Measurements from ENCODE around the gene LCN12. TPM values are rescaled to one million over a fixed set of nuclear protein-coding genes. Genes with fewer than 3 reads are reported as not detected.

LCN12 gene
- polyA plus RNA-seq, 4 donors, result 2.2 to 88.7 (median 3.4) TPM; not detected in 1

DNA sequence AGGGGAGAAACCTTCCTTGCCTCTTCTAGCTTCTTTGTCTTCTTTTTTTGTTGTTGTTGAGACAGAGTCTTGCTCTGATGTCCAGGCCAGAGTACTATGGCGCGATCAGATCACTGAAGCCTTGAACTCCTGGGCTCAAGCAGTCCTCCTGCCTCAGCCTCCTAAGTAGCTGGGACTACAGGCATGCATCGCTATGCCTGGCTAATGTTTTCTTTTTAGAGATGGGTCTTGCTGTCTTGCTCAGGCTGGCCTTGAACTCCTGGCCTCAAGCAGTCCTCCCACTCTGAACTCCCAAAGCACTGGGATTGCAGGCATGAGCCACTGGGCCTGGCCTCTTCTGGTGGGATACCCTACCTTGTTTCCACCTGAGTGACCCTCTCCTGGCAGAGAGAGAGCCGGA lies 36.8 kb downstream of the LCN12 start:
- peaks cover 0 to 20% (median 2%) of the 10 kb centered on the region in 3 donors for H3K4me1 ChIP-seq (ENCODE audit: control insufficient read depth in 3 of 3, insufficient read depth in 2 of 3, low read depth in 1 of 3, low read length in 2 of 3)
- H3K36me3 ChIP-seq (ENCODE audit: control insufficient read depth in 3 of 3, insufficient read depth in 2 of 3, low read depth in 1 of 3, low read length in 3 of 3), result peaks cover 0 to 6% (median 0%) of the 10 kb centered on the region in 3 donors
- WGBS, 3 donors, result 91 to 96% (median 93%) methylated on average over 4 of the region's 4 CpGs
- FAIRE-seq (no peak), DNase-seq (no peak)
- peaks cover 0 to 12% of the 10 kb centered on the region in 2 donors for H3K9me3 ChIP-seq (ENCODE audit: control insufficient read depth in 2 of 2, insufficient read depth in 1 of 2, low read depth in 1 of 2, low read length in 1 of 2)
- H3K27me3 ChIP-seq (ENCODE audit: control insufficient read depth in 3 of 3, insufficient read depth in 3 of 3, low read length in 3 of 3), result peaks cover 3 to 38% (median 6%) of the 10 kb centered on the region in 3 donors
- no peak overlapping the region for H3K4me3 ChIP-seq (ENCODE audit: low read depth in 1 of 3, low read length in 3 of 3)
- no peak overlapping the region for H3K27ac ChIP-seq (ENCODE audit: low read depth in 1 of 3, low read length in 2 of 3)

- no peak for DNase-seq
- no peak overlapping the region for H3K4me3 ChIP-seq (ENCODE audit: low read depth in 1 of 3, low read length in 3 of 3)
- WGBS, 3 donors, result 82 to 83% (median 83%) methylated on average over 10 of the region's 10 CpGs
- H3K36me3 ChIP-seq (ENCODE audit: control insufficient read depth in 3 of 3, insufficient read depth in 2 of 3, low read depth in 1 of 3, low read length in 3 of 3), result peaks cover 0 to 13% (median 0%) of the 10 kb centered on the region in 3 donors
- H3K27ac ChIP-seq (ENCODE audit: low read depth in 1 of 3, low read length in 2 of 3), result no peak overlapping the region
- peaks cover 0 to 36% (median 3%) of the 10 kb centered on the region in 3 donors for H3K27me3 ChIP-seq (ENCODE audit: control insufficient read depth in 3 of 3, insufficient read depth in 3 of 3, low read length in 3 of 3)
- no peak for FAIRE-seq
- H3K4me1 ChIP-seq (ENCODE audit: control insufficient read depth in 3 of 3, insufficient read depth in 2 of 3, low read depth in 1 of 3, low read length in 2 of 3), result peaks cover 2 to 27% (median 3%) of the 10 kb centered on the region in 3 donors
- peaks cover 0 to 12% of the 10 kb centered on the region in 2 donors for H3K9me3 ChIP-seq (ENCODE audit: control insufficient read depth in 2 of 2, insufficient read depth in 1 of 2, low read depth in 1 of 2, low read length in 1 of 2)
These were observed 38.3 kb downstream of the LCN12 start for GRCh38 chr9:136990242-136990911.

DNA sequence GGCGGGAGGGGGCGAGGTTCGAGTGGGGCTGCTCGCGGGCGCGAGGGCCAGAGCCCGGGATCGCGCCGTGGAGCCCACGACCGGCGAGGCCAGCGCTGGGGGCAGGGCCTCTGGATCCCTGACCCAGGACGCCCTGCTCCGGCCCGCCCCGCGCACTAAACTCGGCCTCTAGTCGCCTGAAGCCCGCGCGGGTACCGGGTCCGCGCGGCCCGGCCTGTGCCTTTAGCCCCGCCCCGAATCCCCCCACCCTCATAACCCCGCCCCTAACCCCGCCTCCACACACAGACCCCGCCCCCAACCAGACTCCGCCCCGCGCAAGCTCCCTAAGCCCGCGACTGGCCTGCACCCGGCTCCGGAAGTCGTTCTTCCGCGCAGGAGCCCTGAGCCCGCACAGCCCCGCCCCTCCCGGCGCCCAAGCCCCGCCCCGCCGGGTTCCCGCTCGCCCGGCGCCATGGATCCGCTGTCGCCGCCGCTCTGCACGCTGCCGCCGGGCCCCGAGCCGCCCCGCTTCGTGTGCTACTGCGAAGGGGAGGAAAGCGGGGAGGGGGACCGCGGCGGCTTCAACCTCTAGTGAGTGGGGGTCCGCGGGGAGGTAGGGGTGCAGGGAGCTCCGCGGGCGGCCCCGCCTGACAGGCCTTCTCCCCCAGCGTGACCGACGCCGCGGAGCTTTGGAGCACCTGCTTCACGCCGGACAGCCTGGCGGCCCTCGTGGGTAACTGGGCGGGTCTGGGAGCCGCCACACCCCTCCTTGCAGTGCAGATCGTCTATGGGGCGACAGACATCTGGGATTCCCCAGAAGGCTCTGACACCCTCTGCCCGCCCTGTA lies 40.1 kb downstream of the LCN12 start, which contains the start of gene PAXX:
Gene PAXX (plus strand): TSS at position 430 of the 826 bp plus-strand sequence. CDS start 22 bp downstream, at position 452.
- Histone ChIP-seq H3K4me3 (ENCODE audit: low read depth in 1 of 3, low read length in 3 of 3) (peak within 1 kb of the TSS; percentile 65 to 76 (median 71)), H3K36me3 (ENCODE audit: control insufficient read depth in 3 of 3, insufficient read depth in 2 of 3, low read depth in 1 of 3, low read length in 3 of 3) (peaks cover 0 to 13% (median 0%) of the 10 kb centered on the region in 3 donors), H3K4me1 (ENCODE audit: control insufficient read depth in 3 of 3, insufficient read depth in 2 of 3, low read depth in 1 of 3, low read length in 2 of 3) (peaks cover 2 to 45% (median 11%) of the 10 kb centered on the region in 3 donors), H3K27me3 (ENCODE audit: control insufficient read depth in 3 of 3, insufficient read depth in 3 of 3, low read length in 3 of 3) (peaks cover 0 to 37% (median 0%) of the 10 kb centered on the region in 3 donors), H3K27ac (ENCODE audit: low read depth in 1 of 3, low read length in 2 of 3) (peak within 1 kb of the TSS; percentile 53 to 92 (median 91)), H3K9me3 (ENCODE audit: control insufficient read depth in 2 of 2, insufficient read depth in 1 of 2, low read depth in 1 of 2, low read length in 1 of 2) (peaks cover 0 to 12% of the 10 kb centered on the region in 2 donors)
- WGBS, 3 donors, result 0 to 1% (median 0%) methylated on average over 57 to 92 of the region's 92 CpGs
- no peak for FAIRE-seq
- DNase-seq, result peak; percentile 90 to 94

GRCh38 chr9:136992819-136993369 lies 40.8 kb downstream of the LCN12 start:
- Histone ChIP-seq H3K27ac (ENCODE audit: low read depth in 1 of 3, low read length in 2 of 3) (peak overlapping the region in 2 of 3 donors; percentile 78 to 80), H3K4me3 (ENCODE audit: low read depth in 1 of 3, low read length in 3 of 3) (peak overlapping the region; percentile 65 to 76 (median 71)), H3K27me3 (ENCODE audit: control insufficient read depth in 3 of 3, insufficient read depth in 3 of 3, low read length in 3 of 3) (peaks cover 0 to 40% (median 0%) of the 10 kb centered on the region in 3 donors), H3K4me1 (ENCODE audit: control insufficient read depth in 3 of 3, insufficient read depth in 2 of 3, low read depth in 1 of 3, low read length in 2 of 3) (peaks cover 2 to 48% (median 11%) of the 10 kb centered on the region in 3 donors), H3K36me3 (ENCODE audit: control insufficient read depth in 3 of 3, insufficient read depth in 2 of 3, low read depth in 1 of 3, low read length in 3 of 3) (peaks cover 0 to 13% (median 0%) of the 10 kb centered on the region in 3 donors), H3K9me3 (ENCODE audit: control insufficient read depth in 2 of 2, insufficient read depth in 1 of 2, low read depth in 1 of 2, low read length in 1 of 2) (peaks cover 0 to 12% of the 10 kb centered on the region in 2 donors)
- DNase-seq (no peak), FAIRE-seq (no peak)
- 27 to 40% (median 31%) methylated on average over 18 of the region's 18 CpGs for WGBS, 3 donors

GRCh38 chr9:136994180-136994887 lies 42.3 kb downstream of the LCN12 start:
- H3K27me3 ChIP-seq (ENCODE audit: control insufficient read depth in 3 of 3, insufficient read depth in 3 of 3, low read length in 3 of 3), result peaks cover 0 to 42% (median 0%) of the 10 kb centered on the region in 3 donors
- 51 to 65% (median 64%) methylated on average over 47 to 54 of the region's 54 CpGs for WGBS, 3 donors
- no peak for DNase-seq
- no peak overlapping the region for H3K27ac ChIP-seq (ENCODE audit: low read depth in 1 of 3, low read length in 2 of 3)
- no peak for FAIRE-seq
- peaks cover 2 to 48% (median 11%) of the 10 kb centered on the region in 3 donors for H3K4me1 ChIP-seq (ENCODE audit: control insufficient read depth in 3 of 3, insufficient read depth in 2 of 3, low read depth in 1 of 3, low read length in 2 of 3)
- H3K4me3 ChIP-seq (ENCODE audit: low read depth in 1 of 3, low read length in 3 of 3), result no peak overlapping the region
- peaks cover 0 to 12% of the 10 kb centered on the region in 2 donors for H3K9me3 ChIP-seq (ENCODE audit: control insufficient read depth in 2 of 2, insufficient read depth in 1 of 2, low read depth in 1 of 2, low read length in 1 of 2)
- H3K36me3 ChIP-seq (ENCODE audit: control insufficient read depth in 3 of 3, insufficient read depth in 2 of 3, low read depth in 1 of 3, low read length in 3 of 3), result peaks cover 0 to 13% (median 0%) of the 10 kb centered on the region in 3 donors

GRCh38 chr9:136994888-136995230 lies 42.8 kb downstream of the LCN12 start:
- DNase-seq (peak; percentile 16 to 53), FAIRE-seq (no peak)
- peaks cover 0 to 13% (median 0%) of the 10 kb centered on the region in 3 donors for H3K36me3 ChIP-seq (ENCODE audit: control insufficient read depth in 3 of 3, insufficient read depth in 2 of 3, low read depth in 1 of 3, low read length in 3 of 3)
- 27 to 35% (median 33%) methylated on average over 29 to 40 of the region's 40 CpGs for WGBS, 3 donors
- peaks cover 2 to 48% (median 11%) of the 10 kb centered on the region in 3 donors for H3K4me1 ChIP-seq (ENCODE audit: control insufficient read depth in 3 of 3, insufficient read depth in 2 of 3, low read depth in 1 of 3, low read length in 2 of 3)
- H3K27me3 ChIP-seq (ENCODE audit: control insufficient read depth in 3 of 3, insufficient read depth in 3 of 3, low read length in 3 of 3), result peaks cover 0 to 42% (median 0%) of the 10 kb centered on the region in 3 donors
- H3K9me3 ChIP-seq (ENCODE audit: control insufficient read depth in 2 of 2, insufficient read depth in 1 of 2, low read depth in 1 of 2, low read length in 1 of 2), result peaks cover 0 to 12% of the 10 kb centered on the region in 2 donors
- no peak overlapping the region for H3K4me3 ChIP-seq (ENCODE audit: low read depth in 1 of 3, low read length in 3 of 3)
- H3K27ac ChIP-seq (ENCODE audit: low read depth in 1 of 3, low read length in 2 of 3), result no peak overlapping the region

GRCh38 chr9:136995362-136995761 lies 43.3 kb downstream of the LCN12 start:
- DNase-seq, result peak; percentile 12 to 40

More at GRCh38 chr9:136995362-136995761, 43.3 kb downstream of the LCN12 start:
- Histone ChIP-seq H3K36me3 (ENCODE audit: control insufficient read depth in 3 of 3, insufficient read depth in 2 of 3, low read depth in 1 of 3, low read length in 3 of 3) (peaks cover 0 to 13% (median 0%) of the 10 kb centered on the region in 3 donors), H3K4me3 (ENCODE audit: low read depth in 1 of 3, low read length in 3 of 3) (no peak overlapping the region), H3K27me3 (ENCODE audit: control insufficient read depth in 3 of 3, insufficient read depth in 3 of 3, low read length in 3 of 3) (peaks cover 0 to 42% (median 0%) of the 10 kb centered on the region in 3 donors), H3K27ac (ENCODE audit: low read depth in 1 of 3, low read length in 2 of 3) (no peak overlapping the region), H3K9me3 (ENCODE audit: control insufficient read depth in 2 of 2, insufficient read depth in 1 of 2, low read depth in 1 of 2, low read length in 1 of 2) (peaks cover 0 to 10% of the 10 kb centered on the region in 2 donors), H3K4me1 (ENCODE audit: control insufficient read depth in 3 of 3, insufficient read depth in 2 of 3, low read depth in 1 of 3, low read length in 2 of 3) (peaks cover 2 to 48% (median 11%) of the 10 kb centered on the region in 3 donors)
- WGBS, 3 donors, result 12 to 28% (median 23%) methylated on average over 27 to 30 of the region's 30 CpGs
- no peak for FAIRE-seq

Data from small intestine (tissue), 7 donors.